Measurements from ENCODE around the gene MESP1. TPM values are rescaled to one million over a fixed set of nuclear protein-coding genes. Genes with fewer than 3 reads are reported as not detected.

Gene MESP1
- total RNA-seq, 1 experiment from 2014 or later, result 8.8 TPM

DNA sequence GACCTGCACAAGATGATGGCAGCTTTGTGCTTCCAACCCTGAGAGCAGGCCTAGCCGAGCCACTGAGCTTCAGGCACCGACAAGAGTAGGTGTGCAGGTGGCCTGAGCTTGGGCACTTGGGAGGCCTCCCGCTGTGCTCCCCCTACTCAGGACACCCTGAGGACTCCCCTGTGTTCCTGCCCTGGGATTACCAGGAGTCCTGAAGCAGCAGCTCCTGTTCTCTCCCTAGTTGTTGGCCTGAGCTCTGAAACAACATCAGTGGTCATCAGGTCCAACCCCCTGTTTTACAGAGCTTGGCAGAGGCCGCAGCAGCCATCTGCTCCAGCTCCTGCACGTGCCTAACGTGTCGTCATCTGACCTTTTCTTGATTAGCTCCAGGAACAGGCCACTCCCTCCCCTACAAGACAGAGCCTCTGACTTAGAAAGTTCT, 17.0 kb upstream of the MESP1 start:
- DNase-seq (ENCODE audit: low read depth, low spot score) (no peak), ATAC-seq (no peak)
- intact Hi-C loops (cut with micrococcal nuclease), result no loop called here
- Histone ChIP-seq H3K9me3 (ENCODE audit: control insufficient read depth in 1 of 2, insufficient read depth in 1 of 2, low read depth in 1 of 2, low read length in 2 of 2) (no peaks in the 10 kb centered on the region), H3K36me3 (ENCODE audit: control insufficient read depth in 1 of 2, insufficient read depth in 2 of 2, low read length in 2 of 2) (no peaks in the 10 kb centered on the region), H4K20me1 (ENCODE audit: insufficient read depth) (no peaks in the 10 kb centered on the region), H3K27ac (ENCODE audit: low read depth, low read length) (no peak overlapping the region), H3K9me2 (ENCODE audit: insufficient read depth) (no peaks in the 10 kb centered on the region), H3K4me3 (replicated peaks in 1 of 2; ENCODE audit: low read depth in 1 of 2, low read length in 2 of 2) (no peak overlapping the region), H3K79me2 (ENCODE audit: insufficient read depth, low read length) (no peaks in the 10 kb centered on the region), H2AFZ (ENCODE audit: low read depth, low read length, poor library complexity, severe bottlenecking) (no peak overlapping the region), H3K4me2 (ENCODE audit: low read length) (no peak overlapping the region), H3K27me3 (ENCODE audit: insufficient read depth, low read length) (no peaks in the 10 kb centered on the region), H3K9ac (ENCODE audit: low read length) (no peak overlapping the region), H3K4me1 (ENCODE audit: control insufficient read depth in 1 of 2, insufficient read depth in 2 of 2, low read length in 2 of 2) (peaks cover 0 to 14% of the 10 kb centered on the region in 2 experiments; a peak in 2 of 4 replicates)
- ChIA-PET RAD21 (ENCODE audit: low non-redundant PET in 1 of 2, low total read pairs in 2 of 2, uncharacterized antibody in 2 of 2, unreplicated experiment in 2 of 2) (no interaction called here), CTCF (interaction anchor here (1.1 kb wide), 1 partner anchor 107 kb away, joined by 4 read pairs; no protein-coding TSS in a partner anchor), POLR2A (no interaction called here)
- TF ChIP-seq EZH2phosphoT487 (IDR thresholded peaks at IDR 0.05; ENCODE audit: borderline replicate concordance), result no peak
- no peak for TF ChIP-seq POLR2A (IDR thresholded peaks at IDR 0.05; ENCODE audit: borderline replicate concordance, extremely low read depth, insufficient read depth, insufficient read length)
- no peak for TF ChIP-seq SIN3A (IDR thresholded peaks at IDR 0.05; ENCODE audit: low read depth)
- no TSS peak for BruUV-seq (replicated peaks)

DNA sequence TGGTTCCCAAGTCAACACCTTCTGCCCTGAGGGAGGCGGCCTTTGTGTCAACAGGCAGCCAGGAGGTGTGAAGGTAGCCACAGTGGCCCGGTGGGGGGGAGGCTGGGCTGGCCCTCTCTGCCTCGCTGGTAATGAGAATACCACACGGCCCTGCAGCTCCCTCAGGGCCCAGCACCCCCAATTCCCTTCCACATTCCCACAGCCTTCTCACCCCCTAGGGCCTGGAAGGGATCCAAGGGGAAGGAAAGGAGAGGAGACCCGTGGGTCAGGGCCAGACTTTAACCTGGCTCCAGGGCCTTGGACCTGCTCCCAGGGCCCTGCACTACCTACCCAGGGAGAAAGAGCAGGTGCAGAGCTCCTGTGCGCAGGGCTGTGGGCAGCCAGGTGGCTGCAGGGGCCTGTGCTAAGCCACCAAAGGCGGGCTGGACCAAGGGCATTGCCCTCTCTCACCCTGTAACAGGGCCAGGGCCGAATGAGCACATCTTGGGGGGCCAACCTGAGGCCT, 16.4 kb upstream of the MESP1 start:
- no peak overlapping the region for H2AFZ ChIP-seq (ENCODE audit: low read depth, low read length, poor library complexity, severe bottlenecking)
- no peaks in the 10 kb centered on the region for H3K27me3 ChIP-seq (ENCODE audit: insufficient read depth, low read length)
- TF ChIP-seq EZH2 (IDR thresholded peaks at IDR 0.05) (no peak), POLR2AphosphoS5 (IDR thresholded peaks at IDR 0.05; ENCODE audit: low read depth, low read length) (no peak), SIN3A (IDR thresholded peaks at IDR 0.05; ENCODE audit: low read depth) (no peak), TCF7L2 (IDR thresholded peaks at IDR 0.05; ENCODE audit: borderline replicate concordance, extremely low read depth, insufficient read depth, insufficient read length) (no peak), JUND (IDR thresholded peaks at IDR 0.05) (no peak), EGR1 (IDR thresholded peaks at IDR 0.05; ENCODE audit: low read depth) (no peak), POLR2A (IDR thresholded peaks at IDR 0.05; ENCODE audit: borderline replicate concordance, extremely low read depth, insufficient read depth, insufficient read length) (no peak)
- TF ChIP-seq, protein P1, sequence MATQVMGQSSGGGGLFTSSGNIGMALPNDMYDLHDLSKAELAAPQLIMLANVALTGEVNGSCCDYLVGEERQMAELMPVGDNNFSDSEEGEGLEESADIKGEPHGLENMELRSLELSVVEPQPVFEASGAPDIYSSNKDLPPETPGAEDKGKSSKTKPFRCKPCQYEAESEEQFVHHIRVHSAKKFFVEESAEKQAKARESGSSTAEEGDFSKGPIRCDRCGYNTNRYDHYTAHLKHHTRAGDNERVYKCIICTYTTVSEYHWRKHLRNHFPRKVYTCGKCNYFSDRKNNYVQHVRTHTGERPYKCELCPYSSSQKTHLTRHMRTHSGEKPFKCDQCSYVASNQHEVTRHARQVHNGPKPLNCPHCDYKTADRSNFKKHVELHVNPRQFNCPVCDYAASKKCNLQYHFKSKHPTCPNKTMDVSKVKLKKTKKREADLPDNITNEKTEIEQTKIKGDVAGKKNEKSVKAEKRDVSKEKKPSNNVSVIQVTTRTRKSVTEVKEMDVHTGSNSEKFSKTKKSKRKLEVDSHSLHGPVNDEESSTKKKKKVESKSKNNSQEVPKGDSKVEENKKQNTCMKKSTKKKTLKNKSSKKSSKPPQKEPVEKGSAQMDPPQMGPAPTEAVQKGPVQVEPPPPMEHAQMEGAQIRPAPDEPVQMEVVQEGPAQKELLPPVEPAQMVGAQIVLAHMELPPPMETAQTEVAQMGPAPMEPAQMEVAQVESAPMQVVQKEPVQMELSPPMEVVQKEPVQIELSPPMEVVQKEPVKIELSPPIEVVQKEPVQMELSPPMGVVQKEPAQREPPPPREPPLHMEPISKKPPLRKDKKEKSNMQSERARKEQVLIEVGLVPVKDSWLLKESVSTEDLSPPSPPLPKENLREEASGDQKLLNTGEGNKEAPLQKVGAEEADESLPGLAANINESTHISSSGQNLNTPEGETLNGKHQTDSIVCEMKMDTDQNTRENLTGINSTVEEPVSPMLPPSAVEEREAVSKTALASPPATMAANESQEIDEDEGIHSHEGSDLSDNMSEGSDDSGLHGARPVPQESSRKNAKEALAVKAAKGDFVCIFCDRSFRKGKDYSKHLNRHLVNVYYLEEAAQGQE (IDR thresholded peaks at IDR 0.05; ENCODE audit: low read depth), result no peak
- TF ChIP-seq, protein P2, sequence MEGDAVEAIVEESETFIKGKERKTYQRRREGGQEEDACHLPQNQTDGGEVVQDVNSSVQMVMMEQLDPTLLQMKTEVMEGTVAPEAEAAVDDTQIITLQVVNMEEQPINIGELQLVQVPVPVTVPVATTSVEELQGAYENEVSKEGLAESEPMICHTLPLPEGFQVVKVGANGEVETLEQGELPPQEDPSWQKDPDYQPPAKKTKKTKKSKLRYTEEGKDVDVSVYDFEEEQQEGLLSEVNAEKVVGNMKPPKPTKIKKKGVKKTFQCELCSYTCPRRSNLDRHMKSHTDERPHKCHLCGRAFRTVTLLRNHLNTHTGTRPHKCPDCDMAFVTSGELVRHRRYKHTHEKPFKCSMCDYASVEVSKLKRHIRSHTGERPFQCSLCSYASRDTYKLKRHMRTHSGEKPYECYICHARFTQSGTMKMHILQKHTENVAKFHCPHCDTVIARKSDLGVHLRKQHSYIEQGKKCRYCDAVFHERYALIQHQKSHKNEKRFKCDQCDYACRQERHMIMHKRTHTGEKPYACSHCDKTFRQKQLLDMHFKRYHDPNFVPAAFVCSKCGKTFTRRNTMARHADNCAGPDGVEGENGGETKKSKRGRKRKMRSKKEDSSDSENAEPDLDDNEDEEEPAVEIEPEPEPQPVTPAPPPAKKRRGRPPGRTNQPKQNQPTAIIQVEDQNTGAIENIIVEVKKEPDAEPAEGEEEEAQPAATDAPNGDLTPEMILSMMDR (IDR thresholded peaks at IDR 0.05 in 2 of 3, conservative IDR thresholded peaks at IDR 0.05 in 1 of 3; ENCODE audit: borderline replicate concordance in 1 of 3, insufficient read depth in 1 of 3, low read depth in 2 of 3, low read length in 2 of 3), result no peak
- POLR2A ChIA-PET, result no interaction called here
- H3K4me1 ChIP-seq (ENCODE audit: control insufficient read depth in 1 of 2, insufficient read depth in 2 of 2, low read length in 2 of 2), result peaks cover 0 to 9% of the 10 kb centered on the region in 2 experiments; a peak in 1 of 4 replicates
- H3K9me3 ChIP-seq (ENCODE audit: control insufficient read depth in 1 of 2, insufficient read depth in 1 of 2, low read depth in 1 of 2, low read length in 2 of 2), result no peaks in the 10 kb centered on the region
- BruUV-seq (replicated peaks), result no TSS peak
- H3K9ac ChIP-seq (ENCODE audit: low read length), result no peak overlapping the region
- intact Hi-C loops (cut with micrococcal nuclease), result no loop called here
- no peak overlapping the region for H3K27ac ChIP-seq (ENCODE audit: low read depth, low read length)
- no peaks in the 10 kb centered on the region for H3K9me2 ChIP-seq (ENCODE audit: insufficient read depth)
- DNase-seq (ENCODE audit: low read depth, low spot score) (no peak), ATAC-seq (no peak)
- H3K4me3 ChIP-seq (replicated peaks in 1 of 2; ENCODE audit: low read depth in 1 of 2, low read length in 2 of 2), result no peak overlapping the region
- no peaks in the 10 kb centered on the region for H4K20me1 ChIP-seq (ENCODE audit: insufficient read depth)
- no peaks in the 10 kb centered on the region for H3K79me2 ChIP-seq (ENCODE audit: insufficient read depth, low read length)
- CTCF ChIA-PET, result interaction anchor here (1.1 kb wide), 1 partner anchor 107 kb away, joined by 4 read pairs; no protein-coding TSS in a partner anchor
- RAD21 ChIA-PET (ENCODE audit: low non-redundant PET in 1 of 2, low total read pairs in 2 of 2, uncharacterized antibody in 2 of 2, unreplicated experiment in 2 of 2), result no interaction called here
- H3K4me2 ChIP-seq (ENCODE audit: low read length), result no peak overlapping the region
- H3K36me3 ChIP-seq (ENCODE audit: control insufficient read depth in 1 of 2, insufficient read depth in 2 of 2, low read length in 2 of 2), result no peaks in the 10 kb centered on the region
